WTC11 (cell line): ENCODE results near the gene SDCCAG8.

Experiments
- ATF3 ChIP-seq: sonication (generic); formaldehyde crosslinking; conservative IDR thresholded peaks from 2 replicates; pipeline ENCODE4 v1.8.1; 2022; ENCODE audit warnings: mild to moderate bottlenecking, missing genetic modification reagents
- CBFB ChIP-seq: sonication (generic); formaldehyde crosslinking; IDR thresholded peaks from 2 replicates; pipeline ENCODE4 v1.8.1; 2022; ENCODE audit warnings: mild to moderate bottlenecking, low read depth, missing genetic modification reagents
- CREB1 ChIP-seq: sonication (generic); formaldehyde crosslinking; IDR thresholded peaks from 2 replicates; pipeline ENCODE4 v1.8.0; 2023; ENCODE audit warnings: mild to moderate bottlenecking, missing genetic modification reagents
- CTCF ChIP-seq: fragments of 200-600 bp; IDR thresholded peaks from 2 replicates; pipeline ENCODE4 v1.8.0; 2022; ENCODE audit warnings: antibody characterized with exemption
- ESRRA ChIP-seq: sonication (generic); formaldehyde crosslinking; IDR thresholded peaks from 2 replicates; pipeline ENCODE4 v1.8.1; 2022; ENCODE audit warnings: mild to moderate bottlenecking, missing genetic modification reagents, borderline replicate concordance
- FOXJ3 ChIP-seq: sonication (generic); formaldehyde crosslinking; IDR thresholded peaks from 2 replicates; pipeline ENCODE4 v1.9.0; 2021; ENCODE audit warnings: missing genetic modification reagents, mild to moderate bottlenecking, borderline replicate concordance
- JAZF1 ChIP-seq: fragments of 250-450 bp; sonication (Bioruptor Pico); IDR thresholded peaks from 2 replicates; pipeline ENCODE4 v1.9.0; 2021; ENCODE audit warnings: moderate library complexity, mild to moderate bottlenecking, inconsistent platforms
- NR1H2 ChIP-seq: sonication (generic); formaldehyde crosslinking; IDR thresholded peaks from 2 replicates; pipeline ENCODE4 v1.9.0; 2021; ENCODE audit warnings: mild to moderate bottlenecking, moderate library complexity, missing genetic modification reagents
- NR3C1 ChIP-seq: sonication (generic); formaldehyde crosslinking; conservative IDR thresholded peaks from 2 replicates; pipeline ENCODE4 v1.8.1; 2023; ENCODE audit warnings: low read depth, mild to moderate bottlenecking, missing genetic modification reagents
- SMAD3 ChIP-seq: sonication (generic); formaldehyde crosslinking; IDR thresholded peaks from 2 replicates; pipeline ENCODE4 v1.8.0; 2022; ENCODE audit warnings: missing genetic modification reagents, mild to moderate bottlenecking, borderline replicate concordance
- TP53 ChIP-seq: sonication (generic); formaldehyde crosslinking; IDR thresholded peaks from 2 replicates; pipeline ENCODE4 v1.8.1; 2023; ENCODE audit warnings: mild to moderate bottlenecking, missing genetic modification reagents
- TF ChIP-seq, protein P1 (sequence below): sonication (generic); formaldehyde crosslinking; IDR thresholded peaks from 2 replicates; pipeline ENCODE4 v1.8.0; 2022; ENCODE audit warnings: mild to moderate bottlenecking, missing genetic modification reagents
- TF ChIP-seq, protein P2 (sequence below): sonication (generic); formaldehyde crosslinking; IDR thresholded peaks from 2 replicates; pipeline ENCODE4 v1.8.1; 2023; ENCODE audit warnings: mild to moderate bottlenecking, missing genetic modification reagents, moderate library complexity
- TF ChIP-seq, protein P3 (sequence below): sonication (generic); formaldehyde crosslinking; IDR thresholded peaks from 2 replicates; pipeline ENCODE4 v1.8.0; 2022; ENCODE audit warnings: mild to moderate bottlenecking, missing genetic modification reagents

- TF ChIP-seq CTCF, result no peak
- no peak for TF ChIP-seq JAZF1 (CRISPR knock-in tag)
- no peak for TF ChIP-seq ESRRA
- TF ChIP-seq, protein P1, sequence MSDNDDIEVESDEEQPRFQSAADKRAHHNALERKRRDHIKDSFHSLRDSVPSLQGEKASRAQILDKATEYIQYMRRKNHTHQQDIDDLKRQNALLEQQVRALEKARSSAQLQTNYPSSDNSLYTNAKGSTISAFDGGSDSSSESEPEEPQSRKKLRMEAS (CRISPR knock-in tag), result no peak
- TF ChIP-seq CBFB (CRISPR knock-in tag), result no peak
- TF ChIP-seq NR1H2 (CRISPR knock-in tag), result no peak
- TF ChIP-seq NR3C1 (CRISPR knock-in tag), result no peak
- TF ChIP-seq, protein P2, sequence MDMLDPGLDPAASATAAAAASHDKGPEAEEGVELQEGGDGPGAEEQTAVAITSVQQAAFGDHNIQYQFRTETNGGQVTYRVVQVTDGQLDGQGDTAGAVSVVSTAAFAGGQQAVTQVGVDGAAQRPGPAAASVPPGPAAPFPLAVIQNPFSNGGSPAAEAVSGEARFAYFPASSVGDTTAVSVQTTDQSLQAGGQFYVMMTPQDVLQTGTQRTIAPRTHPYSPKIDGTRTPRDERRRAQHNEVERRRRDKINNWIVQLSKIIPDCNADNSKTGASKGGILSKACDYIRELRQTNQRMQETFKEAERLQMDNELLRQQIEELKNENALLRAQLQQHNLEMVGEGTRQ, result no peak
- TF ChIP-seq CREB1 (CRISPR knock-in tag), result no peak
- no peak for TF ChIP-seq ATF3
- TF ChIP-seq FOXJ3 (CRISPR knock-in tag), result no peak
- no peak for TF ChIP-seq TP53 (CRISPR knock-in tag)
- TF ChIP-seq, protein P3, sequence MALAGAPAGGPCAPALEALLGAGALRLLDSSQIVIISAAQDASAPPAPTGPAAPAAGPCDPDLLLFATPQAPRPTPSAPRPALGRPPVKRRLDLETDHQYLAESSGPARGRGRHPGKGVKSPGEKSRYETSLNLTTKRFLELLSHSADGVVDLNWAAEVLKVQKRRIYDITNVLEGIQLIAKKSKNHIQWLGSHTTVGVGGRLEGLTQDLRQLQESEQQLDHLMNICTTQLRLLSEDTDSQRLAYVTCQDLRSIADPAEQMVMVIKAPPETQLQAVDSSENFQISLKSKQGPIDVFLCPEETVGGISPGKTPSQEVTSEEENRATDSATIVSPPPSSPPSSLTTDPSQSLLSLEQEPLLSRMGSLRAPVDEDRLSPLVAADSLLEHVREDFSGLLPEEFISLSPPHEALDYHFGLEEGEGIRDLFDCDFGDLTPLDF (CRISPR knock-in tag), result no peak
- TF ChIP-seq SMAD3, result no peak
Observed at GRCh38 chr1:243315455-243315854, 59.6 kb downstream of the SDCCAG8 start.
